H9 (cell line): Measurements from ENCODE around the gene HSF2. TPM values are rescaled to one million over a fixed set of nuclear protein-coding genes. Genes with fewer than 3 reads are reported as not detected.

Source experiments
- DNase-seq: peaks from one replicate; pipeline ENCODE4 v3.0.0-alpha.2; 2017
- H2AFZ ChIP-seq: one replicate; pipeline ENCODE4 v1.6.1; 2013; ENCODE audit warnings: mild to moderate bottlenecking, low read length, control low read depth, moderate library complexity
- H2AK5ac ChIP-seq: 2 replicates; pipeline ENCODE4 v1.6.1; 2013; ENCODE audit warnings: low read length, control low read depth, mixed read lengths; ENCODE audit not compliant: insufficient read length
- H2BK120ac ChIP-seq: one replicate; pipeline ENCODE4 v1.6.1; 2013; ENCODE audit warnings: low read depth, mild to moderate bottlenecking, low read length, control low read depth, inconsistent platforms; ENCODE audit not compliant: poor library complexity, severe bottlenecking
- H2BK12ac ChIP-seq: 2 replicates; pipeline ENCODE4 v1.6.1; 2013; ENCODE audit warnings: low read length, control low read depth, mixed read lengths, low read depth; ENCODE audit not compliant: insufficient read length
- H2BK15ac ChIP-seq: 2 replicates; pipeline ENCODE4 v1.6.1; 2013; ENCODE audit warnings: low read depth, low read length, control low read depth
- H2BK20ac ChIP-seq: one replicate; pipeline ENCODE4 v1.6.1; 2013; ENCODE audit warnings: low read depth, mild to moderate bottlenecking, low read length, control low read depth, inconsistent platforms; ENCODE audit not compliant: poor library complexity, severe bottlenecking
- H2BK5ac ChIP-seq: 2 replicates; pipeline ENCODE4 v1.6.1; 2013; ENCODE audit warnings: low read length, control low read depth, mixed read lengths; ENCODE audit not compliant: insufficient read length
- H3K14ac ChIP-seq: 2 replicates; pipeline ENCODE4 v1.6.1; 2013; ENCODE audit warnings: low read length, control low read depth; ENCODE audit not compliant: insufficient read depth
- H3K18ac ChIP-seq: 2 replicates; pipeline ENCODE4 v1.6.1; 2013; ENCODE audit warnings: low read depth, mild to moderate bottlenecking, mixed read lengths, low read length, control low read depth; ENCODE audit not compliant: insufficient read length
- H3K23ac ChIP-seq: 2 replicates; pipeline ENCODE4 v1.6.1; 2013; ENCODE audit warnings: low read length, control low read depth, mixed read lengths, low read depth; ENCODE audit not compliant: insufficient read length
- H3K23me2 ChIP-seq: 2 replicates; pipeline ENCODE4 v1.6.1; 2013; ENCODE audit warnings: low read depth, mild to moderate bottlenecking, mixed read lengths, low read length, control low read depth; ENCODE audit not compliant: insufficient read length, poor library complexity, severe bottlenecking
- H3K27ac ChIP-seq: 2 replicates; pipeline ENCODE4 v1.5.1; 2013; ENCODE audit warnings: low read length, control low read depth, mixed read lengths, low read depth; ENCODE audit not compliant: insufficient read length
- H3K27me3 ChIP-seq: 2 replicates; pipeline ENCODE4 v1.6.1; 2013; ENCODE audit warnings: low read length, control low read depth, inconsistent platforms; ENCODE audit not compliant: insufficient read depth
- H3K4ac ChIP-seq: 2 replicates; pipeline ENCODE4 v1.6.1; 2013; ENCODE audit warnings: low read depth, mild to moderate bottlenecking, control low read depth, inconsistent platforms, low read length, moderate library complexity
- H3K4me1 ChIP-seq: 2 replicates; pipeline ENCODE4 v1.6.1; 2013; ENCODE audit warnings: low read length, control low read depth, inconsistent platforms; ENCODE audit not compliant: insufficient read depth
- H3K4me2 ChIP-seq: 2 replicates; pipeline ENCODE4 v1.6.1; 2013; ENCODE audit warnings: low read length, control low read depth, mixed read lengths; ENCODE audit not compliant: insufficient read length, insufficient read depth
- H3K56ac ChIP-seq: 2 replicates; pipeline ENCODE4 v1.6.1; 2013; ENCODE audit warnings: low read depth, mild to moderate bottlenecking, mixed read lengths, low read length, control low read depth; ENCODE audit not compliant: insufficient read length
- H3K79me1 ChIP-seq: 2 replicates; pipeline ENCODE4 v1.6.1; 2013; ENCODE audit warnings: low read depth, mild to moderate bottlenecking, moderate library complexity, low read length, control low read depth, inconsistent platforms; ENCODE audit not compliant: insufficient read depth, poor library complexity, severe bottlenecking
- H3K79me2 ChIP-seq: 2 replicates; pipeline ENCODE4 v1.6.1; 2013; ENCODE audit warnings: low read length, control low read depth, inconsistent platforms; ENCODE audit not compliant: insufficient read depth
- H3K9ac ChIP-seq: 2 replicates; pipeline ENCODE4 v1.6.1; 2013; ENCODE audit warnings: low read length, control low read depth, mixed read lengths; ENCODE audit not compliant: insufficient read length; ENCODE audit errors: extremely low read depth
- H3K9me3 ChIP-seq: one replicate; pipeline ENCODE4 v1.6.1; 2013; ENCODE audit warnings: low read depth, low read length, inconsistent platforms; ENCODE audit not compliant: control insufficient read depth
- H3T11ph ChIP-seq: one replicate; pipeline ENCODE4 v1.6.1; 2013; ENCODE audit warnings: mild to moderate bottlenecking, low read length, control low read depth, inconsistent platforms
- H4K20me1 ChIP-seq: one replicate; pipeline ENCODE4 v1.6.1; 2013; ENCODE audit not compliant: control insufficient read depth, insufficient read length, insufficient read depth
- H4K5ac ChIP-seq: 2 replicates; pipeline ENCODE4 v1.6.1; 2013; ENCODE audit warnings: low read depth, mild to moderate bottlenecking, mixed read lengths, low read length, control low read depth; ENCODE audit not compliant: insufficient read length
- H4K8ac ChIP-seq: replicated peaks from 2 replicates; pipeline ENCODE4 v1.6.1; 2013; ENCODE audit warnings: low read length, control low read depth, mixed read lengths, low read depth; ENCODE audit not compliant: insufficient read length
- H4K91ac ChIP-seq: 2 replicates; pipeline ENCODE4 v1.6.1; 2013; ENCODE audit warnings: low read depth, mild to moderate bottlenecking, moderate library complexity, mixed read lengths, low read length, control low read depth; ENCODE audit not compliant: insufficient read length
- H3K27ac Mint-ChIP-seq, 3 experiments: 2 replicates in 2 of 3; 3 replicates in 1 of 3; pipeline ENCODE4 v1.8.0; 2020 to 2021; ENCODE audit warnings: mixed read lengths in 3 of 3, mild to moderate bottlenecking in 1 of 3, moderate library complexity in 1 of 3
- H3K27me3 Mint-ChIP-seq: 2 replicates; pipeline ENCODE4 v1.8.0; 2021; ENCODE audit warnings: low read depth, mild to moderate bottlenecking, moderate library complexity, mixed read lengths
- H3K36me3 Mint-ChIP-seq, 3 experiments: 2 replicates in 2 of 3; 3 replicates in 1 of 3; pipeline ENCODE4 v1.8.0; 2020 to 2021; ENCODE audit warnings: low read depth in 3 of 3, mixed read lengths in 3 of 3; ENCODE audit not compliant: insufficient read depth in 1 of 3
- H3K4me1 Mint-ChIP-seq, 2 experiments: 2 replicates each; pipeline ENCODE4 v1.8.0; 2020; ENCODE audit warnings: mixed read lengths in 2 of 2
- H3K4me3 Mint-ChIP-seq, 2 experiments: 2 replicates in 1 of 2; 3 replicates in 1 of 2; pipeline ENCODE4 v1.8.0; 2020 to 2021; ENCODE audit warnings: mild to moderate bottlenecking in 2 of 2, mixed read lengths in 2 of 2, moderate library complexity in 1 of 2
- H3K9me3 Mint-ChIP-seq, 2 experiments: 2 replicates in 1 of 2; 3 replicates in 1 of 2; pipeline ENCODE4 v1.8.0; 2020; ENCODE audit warnings: mild to moderate bottlenecking in 2 of 2, mixed read lengths in 2 of 2, moderate library complexity in 1 of 2
- CTCF ChIP-seq: fragments of 200-600 bp; sonication (generic); conservative IDR thresholded peaks from 3 replicates; pipeline ENCODE4 v1.8.0; 2021; ENCODE audit warnings: antibody characterized with exemption, mild to moderate bottlenecking
- WGBS: extraction: QIAGEN DNeasy Blood & Tissue Kit; methylation state at CpG from one replicate; pipeline ENCODE4 v1.1.7; 2013; ENCODE audit warnings: missing lambda C conversion rate, low lambda C conversion rate, mixed read lengths; ENCODE audit not compliant: insufficient read length; ENCODE audit errors: extremely low coverage; 5-methylcytosine and 5-hydroxymethylcytosine counted together
- total RNA-seq: library from RNA; stranded (reverse); gene quantifications from 2 replicates; pipeline ENCODE4 v1.2.1, GENCODE V29; 2021

Gene HSF2
- total RNA-seq, 1 experiment from 2014 or later: 14.6 TPM

DNA sequence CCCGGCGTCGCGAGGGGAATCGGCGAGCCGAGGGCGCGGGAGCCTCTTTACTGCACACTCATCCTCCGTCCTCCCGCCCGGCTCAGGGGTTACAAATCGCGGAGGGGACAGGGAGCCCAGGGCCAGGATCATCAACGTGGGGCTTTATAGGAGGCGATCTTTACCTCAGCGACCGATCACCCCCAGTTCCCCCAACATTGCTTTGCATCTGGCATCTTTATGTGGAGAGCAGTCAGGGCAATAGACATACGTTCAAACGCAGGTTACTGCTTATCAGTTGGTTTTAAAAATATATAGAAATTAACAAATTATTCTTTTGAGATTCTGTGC is 634 bp downstream of the HSF2 start:
- no peak overlapping the region for H4K5ac ChIP-seq
- no peak overlapping the region for H3K56ac ChIP-seq
- H3K14ac ChIP-seq: peak overlapping the region; percentile 77
- peak overlapping the region; percentile 74 for H3K18ac ChIP-seq
- Mint-ChIP-seq H3K27ac (peak overlapping the region in 2 of 3 experiments; percentile 95 to 99; a peak in 5 of 7 replicates), H3K9me3 (no peaks in the 10 kb centered on the region), H3K27me3 (peaks cover 33% of the 10 kb centered on the region), H3K4me1 (peaks cover 13 to 14% of the 10 kb centered on the region in 2 experiments), H3K4me3 (peak overlapping the region; percentile 91 to 98), H3K36me3 (no peaks in the 10 kb centered on the region; a peak in 1 of 7 replicates)
- no peak for TF ChIP-seq CTCF
- peaks cover 4% of the 10 kb centered on the region; the same call in 1 of the 2 replicates for H3K79me2 ChIP-seq
- peaks cover 16% of the 10 kb centered on the region; the same call in 1 of the 2 replicates for H3K27me3 ChIP-seq
- peak overlapping the region; percentile 50 for H2BK120ac ChIP-seq
- H4K8ac ChIP-seq: no peak overlapping the region
- no peak overlapping the region for H2BK20ac ChIP-seq
- H2AFZ ChIP-seq: no peak overlapping the region
- no CpG with 5 or more reads among the region's 20 CpGs for WGBS
- H3K27ac ChIP-seq: no peak overlapping the region
- no peaks in the 10 kb centered on the region for H3K23me2 ChIP-seq
- no peak overlapping the region for H3T11ph ChIP-seq
- no peak overlapping the region for H2BK15ac ChIP-seq
- no peak overlapping the region for H3K4ac ChIP-seq
- no peak overlapping the region for H2BK5ac ChIP-seq
- H3K9ac ChIP-seq: peak overlapping the region; percentile 86
- no peaks in the 10 kb centered on the region for H3K9me3 ChIP-seq
- H3K79me1 ChIP-seq: peaks cover 5% of the 10 kb centered on the region
- H4K20me1 ChIP-seq: no peaks in the 10 kb centered on the region
- no peak for DNase-seq
- H3K4me1 ChIP-seq: peaks cover 2% of the 10 kb centered on the region; the same call in 1 of the 2 replicates
- no peak overlapping the region for H2AK5ac ChIP-seq
- H3K23ac ChIP-seq: no peak overlapping the region
- H2BK12ac ChIP-seq: no peak overlapping the region
- peak overlapping the region; percentile 73 for H3K4me2 ChIP-seq
- H4K91ac ChIP-seq: no peak overlapping the region
